Measurements from ENCODE around the gene G6PC3.
"Not testable (repeated sequence)": the region's sequence is repeated elsewhere in the genome, so short reads cannot be mapped to it uniquely, and the experiment has no call there.

G6PC3 gene

DNA sequence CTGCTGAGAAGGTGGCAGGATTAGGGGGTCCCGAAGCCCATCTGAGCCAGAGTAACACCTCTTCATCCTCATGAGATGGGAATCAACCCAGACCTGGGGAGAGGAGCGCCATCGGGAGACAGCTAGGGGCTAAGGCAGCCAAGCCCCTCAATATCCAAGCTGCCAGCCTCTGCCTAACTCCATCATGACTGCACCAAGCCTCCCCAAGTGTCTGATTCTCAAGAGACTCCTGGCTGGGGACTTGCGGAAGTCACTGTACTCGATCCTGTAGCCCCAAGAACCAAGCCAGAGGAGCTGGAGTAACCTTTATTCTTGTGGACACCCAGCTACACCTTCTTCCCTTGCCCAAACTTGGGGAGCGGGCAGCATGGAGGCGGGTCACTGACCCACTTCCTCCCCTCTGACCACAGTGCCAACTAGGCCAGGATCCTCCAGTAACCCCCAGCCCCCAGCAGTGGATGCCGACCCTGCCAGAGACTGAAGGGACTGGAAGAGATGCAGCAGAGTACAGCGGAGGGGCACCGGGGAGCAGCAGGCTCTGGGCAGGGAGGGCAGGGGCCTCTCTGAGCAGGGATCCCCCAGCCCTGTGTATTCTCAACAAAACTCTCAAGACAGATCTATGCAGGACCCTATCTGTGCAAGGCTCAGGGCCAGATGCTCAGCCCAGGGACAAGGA lies 39.6 kb downstream of the G6PC3 start:
- DNase-seq: no peak

DNA sequence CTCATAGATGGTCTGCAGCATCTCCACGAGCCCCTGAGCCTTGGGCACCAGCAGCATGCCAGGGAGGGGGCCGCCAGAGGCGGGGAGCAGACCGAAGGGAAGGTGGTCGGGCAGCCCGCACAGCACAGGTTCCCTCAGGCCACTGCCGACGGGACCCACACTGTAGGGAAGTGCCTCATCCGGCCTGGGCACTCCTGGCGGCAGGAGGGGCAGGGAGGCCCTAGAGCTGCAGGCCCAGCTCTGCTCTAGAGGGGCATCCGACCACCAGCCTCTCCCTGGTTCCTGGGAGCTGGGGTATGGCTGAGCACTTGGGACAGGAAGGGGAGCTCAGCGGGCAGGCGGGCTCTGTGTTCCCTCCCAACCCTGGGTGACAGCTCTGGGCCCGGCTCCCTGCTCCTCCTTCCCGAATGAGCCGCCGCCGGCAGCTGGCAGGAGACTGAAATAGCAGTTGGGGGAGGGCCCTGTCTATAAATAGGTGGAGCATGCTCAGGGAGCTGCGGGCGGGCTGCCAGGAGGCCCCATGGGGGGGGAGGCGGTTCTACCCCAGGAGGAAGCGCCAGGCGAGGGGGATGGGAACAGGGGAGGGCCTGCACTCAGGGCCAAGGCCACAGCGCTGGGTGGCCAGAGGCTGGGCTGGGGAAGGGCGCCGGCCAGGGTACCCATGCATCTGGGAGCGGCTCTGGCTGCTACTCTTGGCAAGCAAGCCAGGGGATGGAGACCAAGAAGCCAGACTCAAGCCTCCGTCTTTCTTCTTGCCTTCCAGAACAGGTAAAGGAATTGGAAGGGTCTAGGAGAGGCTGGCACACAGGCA lies 40.5 kb downstream of the G6PC3 start:
- DNase-seq: peak; percentile 98

DNA sequence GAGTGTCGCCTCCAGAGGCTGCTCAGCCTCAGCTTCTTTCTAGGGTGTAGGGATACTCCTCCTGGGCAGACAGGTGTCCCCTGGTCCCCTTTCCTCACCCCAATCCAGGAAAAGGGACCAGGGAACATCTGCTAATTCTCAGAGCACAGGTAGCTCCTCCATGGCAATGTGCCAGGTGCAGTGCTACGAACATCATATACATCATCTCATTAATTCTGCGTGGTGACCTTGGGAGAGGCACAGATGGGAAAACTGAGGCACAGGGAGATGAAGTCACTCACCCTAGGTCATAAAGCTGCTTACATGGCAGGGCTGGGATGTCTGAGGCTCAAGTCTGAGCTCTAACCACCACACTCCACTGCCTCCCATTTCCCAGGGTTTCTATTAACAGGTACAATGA lies 41.2 kb downstream of the G6PC3 start:
- DNase-seq: peak; percentile 49

DNA sequence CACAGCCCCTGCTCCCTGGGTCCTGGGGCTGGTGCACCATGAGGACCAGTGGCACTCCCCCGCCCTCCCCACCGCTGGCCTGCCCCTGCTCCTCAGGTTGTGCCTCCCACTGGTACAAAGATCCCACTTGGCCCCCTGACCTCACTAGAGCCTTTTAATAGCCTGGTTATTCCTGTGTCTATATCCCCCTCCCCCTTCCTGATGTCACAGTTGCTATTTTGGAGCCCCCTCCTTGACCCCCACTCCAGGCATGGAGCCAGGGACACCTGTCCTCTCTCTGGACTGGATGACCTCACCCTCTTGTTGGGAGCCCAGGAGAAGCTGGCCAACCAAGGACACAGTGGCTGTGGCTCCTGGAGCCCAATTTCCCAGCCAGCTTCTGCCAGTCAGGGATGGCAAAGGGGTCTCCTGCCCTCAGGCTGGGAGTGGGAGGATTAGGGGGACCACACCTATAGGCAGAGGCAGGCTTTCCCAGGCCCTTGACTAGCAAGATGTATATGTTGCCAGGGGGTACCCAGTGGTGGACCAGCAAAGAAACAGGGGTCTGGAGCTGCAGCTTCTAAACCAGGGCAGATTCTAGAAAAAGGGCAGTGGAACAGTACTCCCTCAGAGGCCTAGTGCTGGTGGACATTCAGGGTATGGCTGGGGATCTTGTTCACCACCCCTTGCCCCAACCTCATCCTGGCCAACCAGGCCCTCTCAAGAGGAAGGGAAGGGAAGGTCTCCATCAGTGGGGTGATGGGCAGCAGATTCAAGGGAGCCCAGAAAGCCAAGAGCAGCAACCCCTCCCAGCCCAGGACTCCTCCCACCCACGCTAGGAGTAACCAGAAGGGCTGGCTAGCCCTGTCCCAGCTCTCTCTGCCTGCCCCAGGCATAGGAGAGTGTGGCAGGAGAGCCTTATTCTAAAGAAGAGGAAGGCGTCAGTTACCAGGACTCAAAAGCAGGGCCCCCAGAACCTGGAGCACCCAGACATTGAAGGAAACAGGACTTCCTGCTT lies 42.0 kb downstream of the G6PC3 start:
- peak; percentile 20 for DNase-seq

DNA sequence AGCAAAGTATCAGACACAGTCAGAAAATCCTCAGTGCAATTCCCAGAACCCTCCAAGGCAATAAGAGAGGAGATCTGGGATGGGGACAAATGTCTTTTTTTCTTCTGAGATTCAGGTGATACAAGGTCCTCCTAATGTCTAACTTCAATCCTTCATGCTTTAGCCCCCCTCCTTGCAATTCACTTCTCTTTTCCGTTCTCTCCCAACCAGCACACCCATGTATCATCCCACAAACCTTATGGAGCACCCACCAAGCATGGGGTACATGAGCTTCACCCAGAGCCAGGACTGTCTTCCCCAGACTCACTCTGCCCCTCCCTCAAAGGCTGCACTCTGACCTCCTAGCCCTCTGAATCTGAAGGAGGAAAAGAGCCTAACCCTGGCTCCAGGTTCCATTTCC lies 42.8 kb downstream of the G6PC3 start:
- no peak for DNase-seq

DNA sequence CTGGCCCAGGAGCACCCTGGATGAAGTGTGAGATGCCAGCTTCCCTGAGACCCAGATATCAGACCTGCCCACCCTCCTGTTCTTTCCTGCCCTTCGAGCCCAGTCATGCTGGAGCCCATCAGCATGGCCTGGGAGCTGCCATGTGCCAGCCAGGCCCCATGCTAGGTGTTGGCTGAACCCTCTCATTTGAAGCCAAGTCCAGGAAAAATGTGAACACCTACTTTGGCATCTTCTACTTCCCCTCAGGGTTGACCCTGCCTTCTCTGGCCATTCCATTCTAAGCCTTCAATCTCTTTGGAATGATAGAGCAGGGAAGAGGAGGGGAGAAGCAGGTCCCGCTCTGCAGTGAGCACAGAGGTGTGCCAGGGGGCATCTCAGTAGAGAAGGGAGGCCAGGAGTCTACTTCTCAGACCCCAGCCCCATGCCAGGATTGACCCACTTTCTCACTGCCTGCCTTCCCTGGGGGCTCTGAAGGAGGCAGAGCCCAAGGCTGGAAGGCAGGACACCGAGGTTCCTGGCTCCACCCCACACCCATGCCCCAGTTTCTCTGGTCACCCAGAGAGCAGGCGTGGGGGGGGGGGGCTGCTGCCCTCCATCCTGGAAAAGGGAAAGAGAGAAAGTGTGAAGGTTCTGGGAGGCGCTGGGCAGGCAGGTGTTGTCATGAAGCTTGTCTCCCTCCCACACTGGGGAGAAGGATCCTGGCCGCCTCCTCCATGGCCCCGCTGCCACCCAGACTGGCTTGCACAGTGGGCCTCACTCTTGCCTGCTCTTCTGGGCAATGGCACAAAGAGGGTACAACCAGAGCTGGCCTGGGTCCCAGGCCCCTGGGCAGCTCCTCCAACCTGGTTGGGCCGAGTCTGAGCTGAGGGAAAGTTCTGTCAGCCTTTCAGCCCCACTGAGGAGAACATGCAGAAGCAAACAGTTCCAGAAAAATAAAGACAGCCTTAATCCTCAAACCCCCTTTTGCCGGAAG lies 43.6 kb downstream of the G6PC3 start:
- DNase-seq: no peak

DNA sequence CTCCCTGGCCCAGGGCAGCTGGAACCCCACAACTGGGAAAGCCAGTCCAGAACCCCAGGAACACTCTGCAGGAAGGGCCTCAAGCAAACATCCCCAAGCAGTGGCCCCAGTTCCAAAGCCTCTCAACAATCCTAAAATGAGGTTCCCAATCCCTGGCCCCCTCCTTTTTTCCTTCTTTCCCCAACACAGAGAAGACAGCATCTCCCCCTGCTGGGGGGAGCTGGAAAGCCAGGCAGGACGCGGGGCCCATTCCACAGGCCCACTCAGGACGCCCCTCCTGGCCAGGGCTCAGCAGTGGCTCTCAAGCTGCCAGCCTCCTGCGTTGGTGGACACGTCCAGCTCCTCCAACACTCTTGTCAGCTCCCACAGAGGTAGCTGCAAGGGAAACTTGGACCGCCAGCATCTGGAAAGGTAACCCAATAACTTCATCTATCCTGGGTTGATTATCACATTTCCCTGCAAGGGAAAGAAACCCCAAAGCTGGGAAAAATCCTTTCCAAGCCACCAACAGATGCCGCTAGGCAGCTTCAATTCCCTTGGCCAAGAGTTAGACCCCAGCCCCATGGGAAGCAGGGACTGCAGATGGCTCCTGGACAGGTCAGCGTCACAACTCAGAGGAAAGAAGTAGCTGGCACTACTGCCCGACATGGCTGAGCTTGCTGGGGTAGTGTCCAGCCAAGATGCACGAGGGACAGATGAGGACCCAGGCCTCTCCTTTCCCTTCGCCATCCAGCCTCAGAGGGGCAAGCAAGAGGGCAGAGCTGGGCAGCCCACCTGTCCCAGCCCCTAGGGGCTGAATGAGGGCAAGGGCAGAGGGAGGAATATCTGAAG lies 45.3 kb downstream of the G6PC3 start:
- DNase-seq: peak; percentile 49

DNA sequence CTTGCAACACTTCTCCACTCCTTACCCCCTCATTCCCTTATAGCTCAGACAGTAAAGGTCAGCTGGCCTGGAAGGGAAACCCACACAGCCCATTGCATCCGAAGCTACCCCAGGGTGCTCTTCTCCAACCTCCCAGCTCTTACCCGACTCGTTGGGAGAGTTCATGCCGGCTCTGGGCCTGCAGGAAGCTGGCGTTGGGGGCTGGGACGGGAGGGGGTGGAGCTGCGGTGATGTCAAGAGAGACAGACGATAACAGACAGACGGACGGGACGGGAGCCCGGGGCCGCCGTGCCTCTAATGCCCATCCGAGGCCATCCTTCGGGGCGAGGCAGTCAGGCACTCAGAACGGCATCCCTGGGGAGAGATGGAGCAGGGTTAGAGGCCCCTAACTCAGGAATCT lies 46.8 kb downstream of the G6PC3 start:
- no peak for DNase-seq

DNA sequence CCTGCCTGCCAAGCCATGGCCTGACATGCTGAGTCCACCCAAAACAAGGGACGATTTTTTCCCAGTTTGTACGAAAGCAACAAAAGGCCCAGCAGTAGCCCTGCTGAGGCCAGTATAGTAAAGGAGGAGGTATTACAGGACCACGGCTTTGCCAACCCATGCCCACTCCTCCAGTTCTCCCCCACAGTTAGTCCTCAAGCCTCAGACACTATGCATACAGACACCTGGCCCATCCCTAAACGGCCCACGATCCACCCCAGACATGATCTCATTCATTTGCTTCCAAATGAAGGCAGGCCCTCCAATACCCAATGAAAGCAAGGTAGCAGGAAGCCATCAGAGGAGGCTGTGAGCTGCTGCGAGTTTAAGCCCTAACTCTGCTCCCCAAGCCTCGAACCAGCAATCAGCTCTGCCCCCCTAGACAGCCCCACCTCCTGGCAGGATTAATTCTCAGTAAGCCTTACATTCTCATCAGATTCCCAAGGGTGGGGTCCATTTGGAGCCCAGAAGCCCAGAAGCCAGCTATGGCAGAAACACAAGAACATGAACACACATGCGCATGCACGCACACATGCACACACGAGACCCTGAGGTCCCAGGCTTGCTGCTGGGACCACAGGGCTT lies 48.0 kb downstream of the G6PC3 start:
- no peak for DNase-seq

DNA sequence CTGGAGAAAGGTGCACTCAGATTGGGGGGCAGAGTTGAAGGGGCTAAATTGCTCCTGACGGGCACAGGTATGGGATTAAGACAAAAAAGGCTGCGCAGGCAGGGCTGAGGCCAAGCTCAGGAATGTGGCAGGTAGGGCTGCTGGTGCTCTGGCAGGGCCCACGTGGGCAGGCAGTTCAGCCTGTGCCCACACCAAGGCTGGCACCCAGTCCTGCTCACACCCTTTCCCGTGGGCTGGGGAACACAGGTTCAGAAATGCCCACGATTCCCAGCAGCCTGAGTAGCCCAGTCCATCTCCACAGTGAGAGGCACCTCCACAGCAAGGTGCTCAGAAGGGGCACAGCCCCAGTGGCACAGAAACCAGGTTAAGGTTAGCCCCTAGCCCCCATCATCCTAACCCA lies 48.5 kb downstream of the G6PC3 start:
- no peak for DNase-seq

DNA sequence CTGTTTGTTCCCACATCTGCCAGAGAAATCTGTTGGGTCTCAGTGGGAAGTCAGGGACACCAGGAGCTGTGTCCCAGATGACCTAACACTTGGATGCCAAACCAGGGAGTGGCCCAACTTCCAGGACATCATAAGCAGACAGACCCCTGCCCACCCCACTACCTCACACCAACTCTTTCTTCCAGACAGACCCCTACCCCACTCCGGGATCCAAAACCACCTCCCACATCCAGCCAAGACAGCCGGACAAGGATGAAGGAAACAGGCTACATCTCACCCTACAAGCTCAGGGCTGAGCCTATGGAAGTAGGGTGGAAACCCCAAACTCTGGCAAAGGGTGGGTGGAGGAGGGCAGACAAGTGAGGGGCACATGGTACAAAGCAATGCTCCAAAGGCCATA lies 49.3 kb downstream of the G6PC3 start:
- no peak for DNase-seq

DNA sequence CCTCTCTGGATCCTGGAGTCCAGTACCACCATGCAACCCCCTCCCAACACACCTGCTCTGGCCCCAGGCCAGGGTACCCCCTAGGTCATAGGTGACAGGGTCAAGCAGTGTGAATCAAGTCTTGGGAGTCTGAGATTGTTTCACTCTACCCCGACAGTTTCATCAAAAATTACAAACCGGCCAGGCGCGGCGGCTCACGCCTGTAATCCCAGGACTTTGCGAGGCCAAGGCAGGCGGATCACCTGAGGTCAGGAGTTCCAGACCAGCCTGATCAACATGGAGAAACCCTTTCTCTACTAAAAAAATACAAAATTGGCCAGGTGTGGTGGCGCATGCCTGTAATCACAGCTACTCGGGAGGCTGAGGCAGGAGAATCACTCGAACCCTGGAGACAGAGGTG lies 49.7 kb downstream of the G6PC3 start:
- not testable (repeated sequence) for DNase-seq

DNA sequence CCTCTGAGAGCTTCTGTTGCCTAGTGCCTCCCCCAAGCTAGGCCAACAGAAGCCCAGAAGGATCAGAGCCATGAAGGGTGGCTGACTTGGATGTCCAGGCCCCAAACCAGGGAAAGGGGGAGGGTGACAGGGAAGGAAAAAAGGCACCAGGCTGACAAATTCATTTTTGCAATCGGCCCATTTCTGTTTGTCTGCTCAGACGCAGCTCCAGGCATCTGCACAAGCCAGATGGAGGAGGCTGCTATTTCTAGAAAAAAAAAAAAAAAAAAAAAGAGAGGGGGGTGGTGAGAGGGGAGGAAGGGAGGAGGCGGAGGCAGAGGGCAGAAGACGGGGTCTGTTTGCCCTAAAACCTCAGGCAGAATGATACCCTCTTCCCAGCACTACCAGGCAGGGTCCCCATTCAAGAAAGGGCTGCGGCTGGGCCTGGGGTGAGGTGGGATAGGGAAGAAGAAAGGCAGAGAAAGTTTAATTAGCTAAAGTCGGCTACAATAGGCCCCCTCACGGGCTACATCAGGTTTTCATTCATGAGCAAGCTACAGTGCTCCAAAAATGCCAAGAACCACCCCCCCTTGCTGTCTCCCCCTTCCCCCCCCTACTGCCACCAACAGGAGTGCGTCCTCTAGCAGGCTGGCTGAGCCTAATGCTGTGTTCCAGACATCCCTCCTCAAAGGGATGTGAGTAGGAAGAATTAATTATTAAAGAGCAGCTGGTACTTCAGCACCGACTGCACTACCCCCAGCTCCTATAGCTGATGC lies 50.5 kb downstream of the G6PC3 start:
- no peak for DNase-seq

DNA sequence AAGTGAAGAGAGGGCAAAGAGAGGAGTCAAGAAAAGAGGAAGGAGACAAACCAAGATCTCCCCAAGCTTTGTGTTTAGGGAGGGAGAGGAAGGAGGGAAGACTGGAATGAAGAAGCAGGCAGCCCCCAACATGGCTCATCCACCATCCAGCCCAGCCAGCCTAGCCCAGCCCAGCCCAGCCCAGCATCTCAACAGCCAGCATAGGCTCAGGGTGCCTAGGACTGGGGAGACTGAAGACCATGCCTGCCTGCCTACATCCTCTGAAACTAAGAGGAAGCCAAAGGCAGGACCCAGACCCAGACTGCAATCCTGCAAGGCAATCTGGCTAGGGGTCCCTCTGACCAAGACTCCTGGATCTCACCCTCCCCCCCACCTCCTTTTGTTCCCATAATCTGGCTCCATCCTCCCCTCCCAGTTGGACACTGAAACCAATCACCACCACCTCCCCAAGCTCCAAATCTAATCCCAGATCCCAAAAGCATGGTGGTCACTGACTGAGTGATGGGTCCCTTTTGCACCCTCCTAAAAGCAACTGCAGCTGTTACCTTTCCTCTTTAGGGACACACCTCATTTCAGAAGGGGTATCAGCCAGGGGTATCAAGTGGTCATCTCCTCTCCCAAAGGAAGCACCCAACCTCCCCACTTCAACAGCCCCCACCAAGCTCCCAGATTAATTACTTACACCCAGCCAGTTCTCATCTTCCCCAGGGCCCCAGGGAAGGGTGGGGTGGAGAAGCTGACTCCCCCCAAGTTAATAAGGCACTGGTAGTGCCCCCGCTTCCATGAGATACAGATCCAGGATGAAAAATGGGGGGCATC lies 51.7 kb downstream of the G6PC3 start:
- no peak for DNase-seq

DNA sequence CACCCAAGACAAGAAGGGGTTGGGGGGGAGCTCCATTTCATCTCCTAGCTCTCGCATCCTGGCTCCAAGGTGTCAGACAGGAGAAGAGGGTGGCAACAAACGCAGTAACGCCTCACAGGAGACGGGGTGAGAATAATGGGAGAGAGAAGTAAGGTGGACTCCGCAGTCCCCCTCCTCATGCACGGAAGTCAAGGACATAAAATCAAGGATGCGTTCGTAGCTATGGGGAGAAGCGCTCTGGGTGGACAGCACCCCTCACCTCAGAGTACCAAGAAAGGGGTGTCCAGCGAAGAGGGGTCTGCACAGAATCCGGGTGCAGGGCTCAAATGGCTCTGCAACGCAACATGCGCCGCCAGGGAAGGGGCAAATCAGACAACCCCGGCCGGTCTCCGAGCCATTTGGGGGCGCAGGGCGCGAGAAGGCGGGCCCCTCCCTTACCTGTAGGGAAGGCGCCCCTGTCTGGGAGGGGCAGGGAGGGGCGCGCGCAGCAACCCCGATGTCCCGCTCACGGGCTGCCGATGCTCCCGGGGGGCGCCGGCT lies 52.4 kb downstream of the G6PC3 start:
- peak; percentile 51 for DNase-seq

DNA sequence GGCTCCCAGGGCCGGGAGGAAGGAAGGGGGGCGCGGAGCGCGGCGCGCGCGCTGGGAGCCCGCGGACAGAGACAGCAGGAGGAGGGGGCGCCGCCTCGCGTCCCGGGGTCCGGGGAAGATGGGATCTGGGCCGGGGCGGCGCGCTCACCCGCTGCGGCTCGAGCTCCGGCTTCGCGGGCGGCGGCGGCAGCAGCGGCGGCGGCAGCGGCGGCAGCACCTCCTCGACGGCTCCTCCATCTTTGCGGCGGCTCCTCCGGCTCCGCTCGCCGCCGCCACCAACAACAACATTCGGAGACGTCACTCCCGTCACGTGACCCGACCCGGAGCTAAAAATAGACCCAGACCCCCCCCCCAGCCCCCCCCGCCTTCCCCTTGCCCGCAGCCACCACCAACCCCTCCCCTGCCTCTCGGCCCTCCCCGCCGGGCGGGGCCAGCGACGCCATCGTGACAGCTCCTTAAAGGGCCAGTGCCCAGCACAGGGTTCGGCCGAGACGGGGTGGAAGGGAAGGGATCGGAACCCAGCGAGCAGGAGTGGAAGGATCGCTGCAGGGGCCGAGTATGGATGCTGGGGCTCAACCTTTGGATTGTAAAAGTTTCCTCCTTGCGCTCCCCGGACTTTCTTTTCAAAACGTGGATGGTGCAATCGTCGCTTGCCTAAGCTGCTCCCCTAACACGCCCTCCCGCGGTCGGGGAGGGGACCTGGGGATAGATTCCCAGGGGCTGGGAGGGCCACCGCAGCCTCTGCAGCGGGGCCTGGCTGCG lies 53.0 kb downstream of the G6PC3 start, which contains the start of gene HDAC5:
HDAC5 (minus strand) TSS at position 286 of the 762 bp plus-strand sequence. CDS start 6,126 bp downstream, outside the sequence.
- DNase-seq: peak; percentile 98

DNA sequence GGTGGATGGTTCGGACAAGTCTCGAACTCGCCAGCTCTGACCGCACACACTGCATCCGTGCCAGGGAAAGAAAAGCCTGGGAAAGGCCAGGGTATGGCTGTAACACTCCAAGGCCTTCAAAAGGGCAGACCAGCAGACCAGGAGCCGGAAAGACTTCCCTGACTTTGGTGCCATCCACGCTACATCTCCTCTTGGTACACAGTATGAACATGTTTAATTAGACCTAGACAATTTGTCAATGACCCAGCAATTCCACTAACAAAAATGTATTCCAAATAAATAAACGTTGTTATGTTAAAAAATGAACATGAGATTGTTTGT lies 53.5 kb downstream of the G6PC3 start:
- DNase-seq: no peak
